Activated CD4-positive, alpha-beta T cell treated with anti-CD3 and anti-CD28 coated beads for 4 hours (primary cell): ENCODE results near the gene HYAL3.
A peak's percentile ranks its signal among the peaks of the same experiment; 100 is the strongest.

Source experiments
- DNase-seq, 2 donors: peaks; one replicate each; pipeline ENCODE4 v3.0.0-alpha.2; 2020

The HYAL3 gene, protein sequence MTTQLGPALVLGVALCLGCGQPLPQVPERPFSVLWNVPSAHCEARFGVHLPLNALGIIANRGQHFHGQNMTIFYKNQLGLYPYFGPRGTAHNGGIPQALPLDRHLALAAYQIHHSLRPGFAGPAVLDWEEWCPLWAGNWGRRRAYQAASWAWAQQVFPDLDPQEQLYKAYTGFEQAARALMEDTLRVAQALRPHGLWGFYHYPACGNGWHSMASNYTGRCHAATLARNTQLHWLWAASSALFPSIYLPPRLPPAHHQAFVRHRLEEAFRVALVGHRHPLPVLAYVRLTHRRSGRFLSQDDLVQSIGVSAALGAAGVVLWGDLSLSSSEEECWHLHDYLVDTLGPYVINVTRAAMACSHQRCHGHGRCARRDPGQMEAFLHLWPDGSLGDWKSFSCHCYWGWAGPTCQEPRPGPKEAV

DNA sequence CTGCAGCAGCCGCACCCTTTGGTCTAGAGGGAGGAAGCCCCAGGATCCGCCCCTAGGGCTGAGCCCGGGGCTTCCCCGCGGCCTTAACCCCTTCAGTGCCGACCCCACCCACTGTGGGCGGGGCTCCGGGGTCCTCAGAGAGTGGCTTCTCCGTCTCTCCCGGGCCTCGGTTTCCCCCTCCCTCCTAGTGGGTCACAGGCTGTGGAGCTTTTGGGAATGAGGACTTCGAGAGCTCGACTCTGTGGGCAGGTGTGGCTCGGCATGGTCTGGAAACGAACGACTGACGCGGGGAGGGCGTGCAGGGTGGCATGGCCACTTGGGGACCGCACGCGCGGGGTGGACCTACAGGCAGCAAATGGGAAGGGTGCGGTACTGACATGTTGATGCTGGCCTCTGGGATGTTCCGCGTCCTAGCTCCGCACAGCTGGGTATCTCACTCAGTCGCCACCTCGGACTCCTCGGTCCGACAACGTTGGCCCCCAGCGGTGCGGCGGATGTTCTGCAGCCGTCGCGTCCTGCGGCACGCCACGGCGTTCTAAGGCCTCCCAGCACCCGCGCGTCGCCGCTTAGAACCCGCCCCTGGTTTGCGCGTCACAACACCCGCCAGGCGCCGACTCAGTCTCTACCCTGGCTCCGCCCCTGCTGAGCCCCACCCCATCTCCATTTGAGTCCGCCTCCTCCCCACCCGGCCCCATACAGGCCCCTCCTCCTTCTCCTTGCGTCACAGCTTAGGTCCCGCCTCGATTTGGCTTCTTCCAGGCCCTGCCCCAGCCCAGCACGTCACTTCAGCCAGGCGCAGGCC is at the start of gene HYAL3, which contains the start of gene NAA80:
HYAL3 (minus strand) TSS at position 570 of the 802 bp plus-strand sequence. CDS start 3,803 bp downstream, outside the sequence.
NAA80 (minus strand) TSS at position 570 of the 802 bp plus-strand sequence. CDS start 1,942 bp downstream, outside the sequence.
- peak; percentile 99 to 100 for DNase-seq

DNA sequence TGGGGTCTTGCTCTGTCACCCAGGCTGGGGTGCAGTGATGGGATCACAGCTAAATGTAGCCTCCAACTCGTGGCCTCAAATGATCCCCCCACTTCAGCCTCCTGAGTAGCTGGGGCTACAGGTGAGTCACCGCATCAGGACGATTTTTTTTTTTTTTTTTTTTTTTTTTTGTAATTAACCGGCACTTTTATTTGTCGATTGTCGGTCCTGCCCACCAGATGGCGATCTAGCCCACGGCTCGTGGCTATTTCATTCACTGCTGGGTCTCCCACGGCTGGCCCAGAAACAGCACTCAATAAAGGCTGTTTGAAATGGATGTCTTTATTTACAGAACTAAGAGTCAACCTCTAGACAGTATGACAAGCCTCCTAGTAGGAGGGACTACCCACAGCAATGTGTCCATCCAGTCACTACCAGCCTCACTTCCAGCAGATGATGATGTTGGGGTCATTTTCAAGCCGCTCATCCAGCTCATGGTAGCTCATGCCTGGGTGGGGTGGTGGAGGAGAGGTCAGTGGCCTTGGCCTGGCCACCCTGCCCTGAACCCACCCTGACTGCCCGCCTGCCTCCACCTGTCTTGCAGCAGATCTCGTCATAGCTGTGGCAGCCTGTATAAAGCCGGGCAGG is 48.1 kb upstream of the HYAL3 start:
- peak; percentile 76 to 77 for DNase-seq

DNA sequence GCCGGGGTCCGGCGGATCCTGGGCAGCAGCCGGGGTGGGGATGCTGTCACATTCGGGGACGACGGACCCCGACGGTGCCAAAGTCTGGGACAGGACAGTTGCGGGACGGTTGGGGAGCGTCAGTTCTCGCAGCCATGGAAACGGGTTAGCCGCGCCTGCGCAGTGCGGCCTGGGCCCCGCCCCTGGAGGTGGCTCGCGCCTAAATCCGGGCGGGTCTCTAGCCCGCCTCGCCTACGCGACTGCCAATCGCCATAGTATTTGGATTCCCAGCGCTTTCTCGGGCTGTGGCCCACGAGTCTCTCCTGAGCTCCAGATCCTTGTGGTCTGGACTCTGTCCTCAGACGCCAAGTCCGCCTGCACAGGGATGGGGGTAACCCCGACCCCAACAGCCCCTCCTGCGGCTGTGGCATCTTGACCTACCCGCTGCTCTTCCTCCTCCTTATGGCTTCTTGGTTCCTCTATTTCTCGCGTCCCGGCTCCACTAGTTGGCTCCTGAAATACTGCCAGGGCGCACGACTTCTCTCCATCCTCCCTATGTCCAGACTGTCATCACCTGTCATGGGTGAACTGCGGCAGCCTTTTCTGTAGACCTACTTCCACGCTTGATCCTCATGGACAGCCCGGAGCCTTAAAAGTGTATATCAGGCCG is 46.5 kb upstream of the HYAL3 start, which contains the start of gene ZMYND10:
ZMYND10 (minus strand) TSS at position 147 of the 649 bp plus-strand sequence. CDS start 153 bp downstream, outside the sequence.
- peak; percentile 71 to 74 for DNase-seq

DNA sequence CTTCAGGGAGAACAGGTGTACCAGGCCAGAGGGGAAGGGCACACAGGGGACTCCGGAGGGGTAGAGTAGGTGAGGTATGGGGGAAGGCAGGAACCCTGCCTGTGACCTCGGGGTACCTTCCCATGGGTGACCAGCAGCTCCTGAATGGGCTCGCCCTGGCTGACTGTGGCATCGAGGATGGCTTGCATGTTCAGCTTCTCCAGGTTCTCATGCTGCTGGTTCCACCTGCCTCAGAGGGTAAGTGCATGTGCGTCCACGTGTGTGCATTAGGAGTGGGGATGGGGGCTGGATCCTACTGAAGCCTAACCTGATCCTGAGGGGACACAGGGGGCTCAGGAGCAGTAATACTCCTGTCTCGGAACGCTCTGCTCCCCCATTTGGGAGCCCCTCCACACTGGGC is 45.8 kb upstream of the HYAL3 start:
- DNase-seq: no peak

DNA sequence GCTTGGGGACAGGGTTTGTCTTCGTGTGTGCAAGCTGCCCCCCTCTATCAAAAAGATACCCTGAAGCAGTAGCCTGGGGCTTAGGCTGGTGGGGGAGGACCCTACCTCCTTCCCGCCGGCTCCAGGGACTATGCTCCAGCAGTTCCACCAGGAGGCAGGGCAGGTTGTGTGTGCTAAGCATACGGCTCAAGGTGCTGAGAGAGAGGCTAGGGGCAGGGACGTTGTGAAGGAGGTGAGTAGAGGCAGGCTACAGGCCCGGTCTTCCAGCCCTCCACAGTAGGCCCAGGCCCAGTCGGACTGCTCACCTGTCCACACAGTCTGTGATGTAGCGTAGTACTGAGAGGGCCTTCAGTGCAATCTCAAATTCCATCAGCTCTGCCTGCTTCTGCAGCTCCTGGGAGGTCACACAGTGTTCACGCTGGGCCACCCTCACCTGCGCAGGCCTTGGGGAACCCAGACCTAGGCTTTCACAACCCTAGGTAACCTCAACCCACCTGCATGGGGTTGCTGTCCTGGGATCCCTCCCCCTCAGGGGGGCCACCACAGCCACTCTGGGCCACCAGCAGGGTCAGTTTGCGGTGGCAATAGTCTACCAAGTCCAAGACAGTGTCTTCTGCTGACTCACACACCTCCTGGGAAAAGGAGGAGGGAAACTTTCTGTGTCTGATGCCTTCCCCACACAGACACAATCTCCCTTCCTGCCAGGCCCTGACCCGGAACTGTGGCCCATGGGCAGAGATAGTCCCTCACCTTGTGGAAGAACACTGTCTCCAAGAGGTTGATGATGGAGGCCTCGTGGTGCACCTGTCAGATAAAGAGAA is 43.8 kb upstream of the HYAL3 start:
- no peak for DNase-seq

DNA sequence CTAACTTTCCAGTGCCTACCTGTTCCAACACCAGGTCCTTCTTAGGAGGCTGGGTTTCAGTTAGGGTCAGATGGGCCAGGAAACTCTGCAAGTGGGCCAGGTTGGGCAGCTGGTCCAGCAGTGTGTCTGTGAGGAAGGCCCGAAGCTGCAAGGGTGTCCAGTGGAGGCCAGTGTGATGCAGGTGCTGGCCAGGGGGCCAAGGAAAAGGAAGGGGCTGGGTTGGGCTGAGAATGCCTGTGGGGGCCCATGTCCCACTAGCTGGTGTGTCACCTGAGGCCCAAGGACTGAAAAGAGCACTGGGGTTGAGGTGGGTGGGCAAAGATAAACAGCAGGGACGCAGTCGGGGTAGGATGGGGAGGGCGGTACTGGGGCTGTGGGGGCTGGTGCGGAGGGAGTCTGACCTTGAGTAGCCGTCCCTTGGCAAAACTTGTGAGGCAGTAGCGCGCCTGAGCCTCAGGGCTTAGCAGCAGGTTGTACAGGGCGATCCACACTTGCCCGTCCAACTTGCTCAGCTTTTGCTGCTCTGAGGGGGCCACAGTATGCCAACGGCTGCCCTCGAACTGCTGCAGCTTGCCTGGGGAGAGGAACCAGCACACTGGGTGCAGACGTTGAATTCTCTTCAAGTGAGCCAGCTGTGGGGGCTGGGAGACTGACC is 42.9 kb upstream of the HYAL3 start:
- no peak for DNase-seq

DNA sequence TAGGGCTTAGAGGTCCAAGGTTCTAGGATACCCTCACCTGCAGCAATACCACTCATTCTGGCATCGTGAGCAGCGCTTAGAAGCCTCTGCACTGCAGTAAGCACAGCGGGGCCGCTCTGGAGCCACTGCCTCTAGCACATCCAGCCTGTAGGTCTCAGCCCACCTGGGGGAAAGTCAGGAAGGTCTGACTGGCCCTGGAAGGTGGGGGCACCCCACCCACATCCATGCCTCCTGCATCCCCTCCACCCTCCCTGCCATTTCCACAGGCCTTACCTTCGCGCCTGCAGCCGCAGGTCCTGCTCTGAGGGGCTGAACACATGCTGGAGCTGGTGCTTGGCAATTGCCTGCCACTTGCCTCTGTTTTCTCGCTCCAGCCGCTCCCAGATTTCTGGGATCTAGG is 42.3 kb upstream of the HYAL3 start:
- no peak for DNase-seq

DNA sequence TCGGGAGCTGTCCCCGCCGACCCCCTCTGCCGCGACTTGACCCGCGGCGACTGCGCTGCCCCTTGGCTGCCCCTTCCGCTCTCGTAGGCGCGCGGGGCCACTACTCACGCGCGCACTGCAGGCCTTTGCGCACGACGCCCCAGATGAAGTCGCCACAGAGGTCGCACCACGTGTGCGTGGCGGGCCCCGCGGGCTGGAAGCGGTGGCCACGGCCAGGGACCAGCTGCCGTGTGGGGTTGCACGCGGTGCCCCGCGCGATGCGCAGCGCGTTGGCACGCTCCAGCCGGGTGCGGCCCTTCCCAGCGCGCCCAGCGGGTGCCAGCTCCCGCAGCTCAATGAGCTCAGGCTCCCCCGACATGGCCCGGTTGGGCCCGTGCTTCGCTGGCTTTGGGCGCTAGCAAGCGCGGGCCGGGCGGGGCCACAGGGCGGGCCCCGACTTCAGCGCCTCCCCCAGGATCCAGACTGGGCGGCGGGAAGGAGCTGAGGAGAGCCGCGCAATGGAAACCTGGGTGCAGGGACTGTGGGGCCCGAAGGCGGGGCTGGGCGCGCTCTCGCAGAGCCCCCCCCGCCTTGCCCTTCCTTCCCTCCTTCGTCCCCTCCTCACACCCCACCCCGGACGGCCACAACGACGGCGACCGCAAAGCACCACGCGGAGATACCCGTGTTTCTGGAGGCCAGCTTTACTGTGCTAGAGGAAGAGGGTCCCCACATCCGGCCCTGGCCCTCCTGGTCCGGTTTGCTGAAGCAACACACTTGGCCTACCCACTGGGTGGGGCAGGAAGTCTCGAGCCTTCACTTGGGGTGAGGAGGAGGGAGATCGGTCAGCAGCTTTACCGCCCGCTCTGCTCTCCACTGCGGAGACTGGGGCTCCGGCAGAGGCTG is 41.5 kb upstream of the HYAL3 start, which contains the start of gene RASSF1:
RASSF1 (minus strand) TSS at position 389 of the 882 bp plus-strand sequence; CDS start at position 358, 31 bp downstream.
- peak; percentile 48 to 54 for DNase-seq

DNA sequence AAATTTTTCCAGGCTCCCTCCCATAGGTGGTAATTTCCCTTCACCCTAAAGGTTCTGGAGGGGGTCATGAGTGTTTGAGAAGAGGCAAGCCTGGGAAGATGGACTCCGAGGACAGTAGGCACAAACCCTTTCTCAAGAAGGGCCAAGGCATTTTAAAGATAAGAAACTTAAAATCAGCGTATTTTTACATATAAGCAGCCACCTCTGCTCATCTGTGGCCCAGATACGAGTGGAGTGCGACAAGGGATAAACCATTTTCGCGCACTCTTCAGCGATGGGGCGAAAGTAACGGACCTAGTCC is 40.9 kb upstream of the HYAL3 start:
- DNase-seq: no peak

DNA sequence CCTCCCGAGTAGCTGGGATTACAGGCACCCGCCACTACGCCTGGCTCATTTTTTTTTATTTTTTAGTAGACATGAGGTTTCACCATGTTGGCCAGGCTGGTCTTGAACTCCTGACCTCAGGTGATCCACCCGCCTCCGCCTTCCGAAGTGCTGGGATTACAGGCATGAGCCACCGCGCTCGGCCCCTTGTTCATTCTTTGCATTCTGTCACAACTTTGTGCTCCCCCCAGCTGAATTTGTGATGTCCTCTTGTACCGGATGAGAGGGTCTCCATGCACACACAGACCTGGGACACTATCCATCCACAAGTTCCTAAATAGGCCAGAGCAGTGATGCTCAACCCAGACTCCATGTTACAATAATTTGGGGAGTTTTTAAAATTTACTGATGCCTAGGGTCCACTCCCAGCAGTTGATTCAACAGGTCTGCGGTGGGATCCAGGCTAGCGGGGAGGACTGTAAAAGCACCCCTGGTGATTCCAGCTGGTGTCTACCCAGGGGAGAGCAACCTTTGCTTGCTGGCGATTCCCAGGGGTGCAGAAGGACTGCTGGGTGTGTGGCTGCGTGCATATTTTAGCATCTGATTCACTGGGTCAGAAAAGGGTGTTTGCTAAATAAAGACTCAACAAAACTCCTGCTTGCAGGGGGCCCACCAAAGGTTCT is 40.4 kb upstream of the HYAL3 start:
- no peak for DNase-seq

DNA sequence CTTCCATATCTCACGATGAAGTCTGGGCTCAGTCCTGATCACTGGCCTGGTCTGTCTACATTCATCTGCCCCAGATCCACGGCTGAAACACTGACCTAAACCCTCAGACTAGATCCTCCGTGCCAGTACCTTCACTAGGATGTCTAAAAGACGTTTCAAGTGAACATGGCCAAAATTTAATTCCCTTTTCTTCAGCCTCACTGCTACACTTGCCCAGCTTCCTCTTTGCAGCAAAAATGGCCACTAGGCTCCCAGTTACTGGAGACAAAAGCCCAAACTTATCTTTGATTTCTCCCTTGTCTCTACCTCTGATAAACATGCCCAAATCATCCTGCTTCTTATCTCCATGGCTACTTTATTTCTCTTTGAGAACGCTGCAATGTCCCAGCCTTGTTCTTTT is 39.8 kb upstream of the HYAL3 start:
- no peak for DNase-seq

DNA sequence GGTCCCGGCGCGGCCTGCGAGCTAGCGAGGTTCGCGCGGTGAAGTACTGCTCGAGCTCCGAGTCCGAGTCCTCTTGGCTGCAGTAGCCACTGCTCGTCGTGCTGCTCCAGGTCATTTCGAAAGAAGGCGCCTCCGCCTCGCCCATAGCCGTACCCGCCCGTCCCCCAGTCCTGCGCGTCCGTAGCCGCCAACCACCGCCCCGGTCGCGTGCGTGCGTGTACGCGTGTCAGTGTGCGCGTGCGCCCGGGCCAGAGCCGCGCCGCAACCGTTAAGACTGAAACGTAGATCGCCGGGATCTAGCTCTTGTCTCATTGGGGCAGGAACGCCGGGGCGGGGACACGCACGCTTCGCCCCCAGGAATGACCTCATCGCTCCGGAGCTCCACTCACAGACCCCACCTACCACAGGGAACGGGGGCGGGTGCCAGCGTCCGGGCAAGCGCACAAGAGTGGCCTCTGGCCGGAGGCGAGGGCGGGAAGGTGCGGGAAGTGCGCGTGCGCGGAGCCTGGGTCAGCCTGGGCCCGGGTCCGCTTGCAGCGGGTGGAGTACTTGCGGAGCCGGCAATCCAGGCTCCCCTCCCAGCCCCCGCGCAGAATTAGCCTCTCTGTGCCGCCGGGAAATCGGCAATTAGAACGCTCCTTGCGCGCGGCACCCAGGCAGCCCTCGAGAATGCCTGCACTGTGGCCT is 38.1 kb upstream of the HYAL3 start:
- DNase-seq: peak; percentile 93 to 95

DNA sequence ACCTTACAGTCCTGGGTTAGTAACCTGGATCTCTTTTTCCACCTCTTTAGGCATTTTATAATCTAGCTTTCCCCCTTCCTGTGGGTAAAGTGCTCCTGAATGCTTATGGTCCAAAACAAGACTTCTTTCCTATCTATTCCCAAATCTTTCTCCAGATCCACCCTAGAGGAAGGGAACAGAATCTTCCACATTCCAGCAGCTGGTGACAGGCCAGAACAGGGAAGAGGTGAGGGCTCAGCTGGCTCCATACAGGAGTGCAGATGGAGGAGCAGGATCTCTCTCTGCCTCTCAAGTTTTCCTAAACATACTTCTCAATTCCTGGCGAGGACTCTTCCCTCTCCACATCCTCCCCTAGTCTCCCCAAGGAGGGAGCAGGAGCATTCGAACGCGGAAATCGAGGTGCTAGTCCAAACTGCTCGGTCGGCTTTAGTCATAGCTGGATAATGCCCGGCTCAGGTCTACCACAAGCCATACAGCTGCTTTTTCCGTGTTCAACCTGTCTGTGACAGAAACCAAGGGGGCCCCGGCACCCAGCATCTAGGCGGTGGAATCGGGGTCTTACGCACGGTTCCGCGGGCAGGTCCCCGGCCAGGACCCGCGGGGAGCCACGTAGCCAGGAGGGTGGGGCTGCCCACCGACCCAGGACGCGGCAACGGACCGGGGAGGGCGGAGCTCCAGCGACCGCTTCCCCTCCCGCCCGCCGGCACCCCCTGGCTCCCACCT is 37.4 kb upstream of the HYAL3 start:
- DNase-seq: no peak

DNA sequence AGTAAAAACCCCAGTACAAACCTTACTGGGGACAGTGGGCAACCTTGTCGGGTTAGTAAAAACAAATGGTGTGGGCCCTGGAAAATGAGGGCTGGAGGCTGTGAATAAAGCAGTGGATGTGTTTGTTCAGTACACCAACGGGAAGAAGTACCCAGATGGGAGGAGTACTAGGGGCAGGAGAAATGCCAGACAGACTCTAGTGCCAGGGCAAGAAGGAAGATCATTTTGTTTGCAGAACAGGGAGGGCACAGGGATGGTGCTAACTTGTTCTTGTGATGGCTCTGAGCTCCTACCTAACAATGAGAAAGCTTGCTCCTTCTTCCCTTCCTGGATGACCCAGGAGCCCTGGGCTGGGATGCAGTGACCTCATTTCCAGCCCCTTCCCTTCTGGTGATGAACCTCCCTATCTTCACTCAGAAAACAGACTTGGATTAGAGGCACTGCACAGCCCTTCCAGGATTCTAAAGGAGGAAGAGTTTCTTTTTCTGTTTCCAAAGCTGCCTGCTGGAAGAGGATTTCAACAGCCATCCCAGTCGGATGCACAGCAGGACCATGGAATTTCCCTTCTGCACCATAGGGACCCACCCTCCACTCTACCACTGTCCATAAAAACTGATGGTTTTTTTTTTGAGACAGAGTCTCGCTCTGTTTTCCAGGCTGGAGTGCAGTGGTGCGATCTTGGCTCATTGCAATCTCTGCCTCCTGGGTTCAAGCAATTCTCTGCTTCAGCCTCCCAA is 35.3 kb upstream of the HYAL3 start:
- no peak for DNase-seq

DNA sequence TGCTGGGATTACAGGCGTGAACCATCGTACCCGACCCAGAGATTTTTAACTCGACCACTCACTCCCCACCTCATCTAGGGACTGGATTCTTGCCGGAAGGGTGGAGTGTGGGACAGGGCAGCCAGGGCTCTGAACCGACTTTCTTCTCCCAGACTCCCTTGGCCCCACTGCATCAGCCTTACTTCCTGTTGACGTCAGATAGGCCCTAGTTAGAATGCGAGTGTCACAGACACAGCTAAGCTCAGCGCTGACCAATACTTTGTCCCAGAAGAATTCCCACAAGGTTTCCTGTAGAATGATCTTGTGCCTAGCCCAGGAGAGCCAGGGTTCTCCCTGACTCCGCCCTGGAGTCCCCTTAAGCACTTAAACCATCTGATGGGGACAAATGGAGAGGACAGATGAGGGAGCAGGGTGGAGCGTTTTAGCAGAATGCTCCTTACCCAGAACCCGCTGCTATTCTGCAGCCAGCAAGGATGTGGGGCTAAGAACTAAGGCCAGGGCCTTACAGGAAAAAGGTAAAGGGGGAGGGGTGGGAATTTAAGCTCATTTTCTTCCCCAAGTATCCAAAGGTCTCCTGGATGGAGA is 34.6 kb upstream of the HYAL3 start:
- DNase-seq: no peak

DNA sequence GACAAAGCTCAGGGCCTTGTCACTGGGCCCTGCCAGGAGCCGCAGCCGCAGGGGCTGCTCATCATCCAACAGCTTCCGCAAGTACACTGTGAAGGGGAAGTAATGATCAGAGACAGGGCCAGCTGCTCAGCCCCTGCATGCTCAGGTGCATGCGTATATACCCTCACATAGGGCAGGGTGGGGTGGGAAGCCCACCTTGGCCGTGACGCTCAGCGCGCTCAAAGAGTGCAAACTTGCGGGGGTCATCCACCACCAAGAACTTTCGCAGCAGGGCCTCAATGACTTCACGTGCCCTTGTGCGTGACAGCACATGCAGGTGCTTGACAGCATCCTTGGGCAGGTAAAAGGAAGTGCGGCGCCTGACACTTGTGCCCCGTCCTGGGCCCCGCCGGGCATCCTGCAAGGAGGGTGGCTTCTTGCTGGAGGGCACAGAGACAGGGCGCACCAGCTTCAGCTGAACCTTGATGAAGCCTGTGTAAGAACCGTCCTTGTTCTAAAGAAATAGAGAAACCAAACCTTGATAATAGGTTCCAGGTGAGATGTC is 32.2 kb upstream of the HYAL3 start:
- DNase-seq: no peak

DNA sequence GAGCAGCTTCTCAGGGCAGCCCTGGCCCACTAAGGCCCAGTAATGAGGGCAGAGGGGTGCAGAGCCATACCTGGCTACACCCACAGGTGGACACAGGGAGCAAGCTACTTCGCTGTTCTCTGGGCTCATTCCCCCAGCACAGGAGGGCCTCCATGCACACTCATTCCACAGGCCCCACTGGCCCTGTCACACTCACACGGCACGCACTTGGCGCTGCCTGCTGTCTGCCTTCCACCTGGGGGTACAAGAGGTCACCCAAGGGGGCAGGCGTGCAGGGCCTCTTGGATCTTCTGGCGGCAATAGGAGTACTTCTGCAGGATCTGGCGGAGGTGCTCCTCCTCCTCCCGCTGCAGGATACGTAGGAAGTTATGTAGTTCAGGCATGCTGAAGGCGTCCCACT is 31.1 kb upstream of the HYAL3 start:
- DNase-seq: no peak
